ENCODE data around the gene SFXN3. TPM values are rescaled to one million over a fixed set of nuclear protein-coding genes. Genes with fewer than 3 reads are reported as not detected.
A peak's percentile ranks its signal among the peaks of the same experiment; 100 is the strongest.

SFXN3 gene
- total RNA-seq, 1 donor from 2014 or later: 101 TPM

DNA sequence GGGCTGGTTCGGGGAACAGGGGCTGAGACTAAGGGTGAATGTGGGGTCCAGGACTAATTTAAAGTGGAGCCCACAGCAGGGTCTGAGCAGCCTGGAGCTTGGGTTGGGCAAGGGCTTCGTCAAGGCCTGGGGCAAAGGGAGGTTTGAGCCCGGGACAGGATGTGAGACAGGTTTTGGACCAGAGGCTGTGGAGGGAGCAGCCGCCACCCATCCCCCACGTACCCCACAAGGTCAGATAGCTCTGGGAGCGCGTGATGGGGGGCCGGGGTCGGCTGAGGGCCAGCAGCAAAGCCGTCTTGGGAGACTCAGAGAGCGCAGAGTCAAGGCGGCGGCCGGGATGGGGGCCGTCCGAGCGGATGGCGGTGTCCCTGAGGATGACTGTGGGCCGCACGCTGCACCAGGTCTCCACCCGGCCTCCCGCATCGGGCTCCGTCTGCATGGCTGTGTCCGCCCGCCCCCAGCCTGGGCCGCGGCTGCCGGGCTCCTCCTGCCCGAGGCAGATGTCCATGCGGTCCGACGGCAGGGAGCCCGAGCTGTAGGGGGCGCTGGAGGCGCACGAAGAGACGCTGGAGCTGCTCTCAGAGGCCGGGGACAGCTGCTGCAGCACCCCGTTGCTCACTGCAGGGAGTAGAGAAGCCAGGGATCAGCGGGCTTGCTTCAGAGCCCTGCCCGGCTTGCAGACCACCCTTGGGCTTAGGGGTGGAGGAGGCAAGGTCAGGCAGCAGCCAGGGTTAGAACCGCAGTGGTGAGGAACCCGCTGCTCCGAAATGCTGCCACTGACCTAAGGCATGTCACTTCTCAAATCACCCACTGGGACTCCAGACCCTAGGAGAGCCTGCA, 12.2 kb upstream of the SFXN3 start:
- Mint-ChIP-seq H3K4me3 (ENCODE audit: unreplicated experiment) (no peak overlapping the region), H3K27me3 (ENCODE audit: low read depth) (peaks cover 5% of the 10 kb centered on the region), H3K4me1 (ENCODE audit: low read depth) (peaks cover 21% of the 10 kb centered on the region), H3K27ac (ENCODE audit: unreplicated experiment) (no peak overlapping the region), H3K9me3 (ENCODE audit: low read depth) (no peaks in the 10 kb centered on the region), H3K36me3 (ENCODE audit: low read depth) (no peaks in the 10 kb centered on the region)
- TF ChIP-seq, protein P1, sequence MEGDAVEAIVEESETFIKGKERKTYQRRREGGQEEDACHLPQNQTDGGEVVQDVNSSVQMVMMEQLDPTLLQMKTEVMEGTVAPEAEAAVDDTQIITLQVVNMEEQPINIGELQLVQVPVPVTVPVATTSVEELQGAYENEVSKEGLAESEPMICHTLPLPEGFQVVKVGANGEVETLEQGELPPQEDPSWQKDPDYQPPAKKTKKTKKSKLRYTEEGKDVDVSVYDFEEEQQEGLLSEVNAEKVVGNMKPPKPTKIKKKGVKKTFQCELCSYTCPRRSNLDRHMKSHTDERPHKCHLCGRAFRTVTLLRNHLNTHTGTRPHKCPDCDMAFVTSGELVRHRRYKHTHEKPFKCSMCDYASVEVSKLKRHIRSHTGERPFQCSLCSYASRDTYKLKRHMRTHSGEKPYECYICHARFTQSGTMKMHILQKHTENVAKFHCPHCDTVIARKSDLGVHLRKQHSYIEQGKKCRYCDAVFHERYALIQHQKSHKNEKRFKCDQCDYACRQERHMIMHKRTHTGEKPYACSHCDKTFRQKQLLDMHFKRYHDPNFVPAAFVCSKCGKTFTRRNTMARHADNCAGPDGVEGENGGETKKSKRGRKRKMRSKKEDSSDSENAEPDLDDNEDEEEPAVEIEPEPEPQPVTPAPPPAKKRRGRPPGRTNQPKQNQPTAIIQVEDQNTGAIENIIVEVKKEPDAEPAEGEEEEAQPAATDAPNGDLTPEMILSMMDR (IDR thresholded peaks at IDR 0.05): peak; percentile 87
- peak; percentile 93 for DNase-seq (ENCODE audit: low spot score)

DNA sequence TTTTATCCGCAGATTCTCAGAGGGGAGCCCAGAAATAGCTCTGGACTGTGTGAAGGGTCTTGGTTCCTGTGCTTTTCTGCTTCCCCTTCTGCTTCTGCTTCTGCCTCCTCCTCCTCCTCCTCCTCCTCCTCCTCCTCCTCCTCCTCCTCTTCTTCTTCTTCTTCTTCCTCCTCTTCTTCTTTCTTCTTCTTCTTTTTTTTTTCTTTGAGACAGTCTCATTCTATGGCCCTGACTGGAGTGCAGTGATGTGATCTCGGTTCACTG, 11.7 kb upstream of the SFXN3 start:
- Mint-ChIP-seq H3K4me1 (ENCODE audit: low read depth) (peaks cover 16% of the 10 kb centered on the region), H3K36me3 (ENCODE audit: low read depth) (no peaks in the 10 kb centered on the region), H3K27me3 (ENCODE audit: low read depth) (peaks cover 5% of the 10 kb centered on the region), H3K27ac (ENCODE audit: unreplicated experiment) (no peak overlapping the region), H3K9me3 (ENCODE audit: low read depth) (no peaks in the 10 kb centered on the region), H3K4me3 (ENCODE audit: unreplicated experiment) (no peak overlapping the region)
- no peak for DNase-seq (ENCODE audit: low spot score)
- TF ChIP-seq, protein P1 (IDR thresholded peaks at IDR 0.05): no peak

DNA sequence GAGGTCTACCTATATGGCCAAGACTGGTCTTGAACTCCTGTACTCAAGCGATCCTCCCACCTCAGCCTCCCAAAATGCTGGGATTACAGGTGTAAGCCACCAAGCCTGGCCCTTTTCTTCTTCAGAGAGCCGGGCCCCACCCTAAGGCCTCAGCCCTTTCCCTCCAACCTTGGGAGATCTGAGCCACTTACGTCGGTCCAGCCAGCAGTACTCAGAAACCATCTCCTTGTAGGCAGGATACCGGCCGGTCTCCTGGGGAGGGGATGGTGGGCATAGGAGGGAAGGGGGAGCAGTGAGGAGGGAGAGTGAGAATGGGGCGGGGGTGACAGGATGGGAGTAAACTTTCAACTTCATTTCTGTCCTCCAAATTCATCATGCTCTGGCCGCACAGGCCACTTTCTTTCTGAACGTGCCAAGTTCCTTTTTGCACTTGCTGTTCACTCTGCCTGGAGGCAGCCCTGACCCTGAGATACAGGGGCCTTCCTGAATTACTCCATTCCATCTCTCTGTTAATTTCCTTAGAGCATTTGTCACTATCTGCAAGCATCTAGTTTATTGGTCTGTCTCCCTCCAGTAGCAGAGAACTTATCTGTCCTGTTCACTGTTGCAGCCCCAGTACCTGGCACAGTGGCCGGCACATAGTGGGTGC, 10.5 kb upstream of the SFXN3 start:
- H3K4me1 Mint-ChIP-seq (ENCODE audit: low read depth): peaks cover 5% of the 10 kb centered on the region
- H3K36me3 Mint-ChIP-seq (ENCODE audit: low read depth): no peaks in the 10 kb centered on the region
- TF ChIP-seq, protein P1 (IDR thresholded peaks at IDR 0.05): no peak
- peak; percentile 70 for DNase-seq (ENCODE audit: low spot score)
- H3K27ac Mint-ChIP-seq (ENCODE audit: unreplicated experiment): no peak overlapping the region
- no peaks in the 10 kb centered on the region for H3K9me3 Mint-ChIP-seq (ENCODE audit: low read depth)
- H3K27me3 Mint-ChIP-seq (ENCODE audit: low read depth): peaks cover 5% of the 10 kb centered on the region
- no peak overlapping the region for H3K4me3 Mint-ChIP-seq (ENCODE audit: unreplicated experiment)

DNA sequence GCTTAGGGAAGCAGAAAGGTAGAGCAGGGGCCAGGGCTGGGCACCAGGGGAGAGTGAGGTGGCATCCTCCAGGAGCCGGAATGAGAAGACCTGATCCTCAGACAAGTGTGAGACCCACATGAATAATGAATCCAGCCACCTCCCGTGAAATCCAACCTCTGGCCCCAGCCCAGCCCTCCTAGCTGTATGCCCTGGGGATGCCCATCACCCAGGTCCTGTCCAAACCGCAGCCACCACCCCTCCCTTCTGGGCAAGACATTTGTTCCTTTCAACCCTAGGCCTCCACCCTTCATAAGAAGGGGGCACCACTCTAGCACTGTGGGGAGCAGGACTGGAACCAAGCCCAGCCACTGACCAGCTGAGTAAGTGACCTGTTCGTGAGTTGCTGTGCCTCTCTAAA, 9.8 kb upstream of the SFXN3 start:
- TF ChIP-seq, protein P1 (IDR thresholded peaks at IDR 0.05): no peak
- H3K9me3 Mint-ChIP-seq (ENCODE audit: low read depth): no peaks in the 10 kb centered on the region
- no peaks in the 10 kb centered on the region for H3K36me3 Mint-ChIP-seq (ENCODE audit: low read depth)
- peak; percentile 68 for DNase-seq (ENCODE audit: low spot score)
- H3K4me1 Mint-ChIP-seq (ENCODE audit: low read depth): peaks cover 5% of the 10 kb centered on the region
- H3K27me3 Mint-ChIP-seq (ENCODE audit: low read depth): peaks cover 5% of the 10 kb centered on the region
- H3K27ac Mint-ChIP-seq (ENCODE audit: unreplicated experiment): no peak overlapping the region
- H3K4me3 Mint-ChIP-seq (ENCODE audit: unreplicated experiment): no peak overlapping the region

DNA sequence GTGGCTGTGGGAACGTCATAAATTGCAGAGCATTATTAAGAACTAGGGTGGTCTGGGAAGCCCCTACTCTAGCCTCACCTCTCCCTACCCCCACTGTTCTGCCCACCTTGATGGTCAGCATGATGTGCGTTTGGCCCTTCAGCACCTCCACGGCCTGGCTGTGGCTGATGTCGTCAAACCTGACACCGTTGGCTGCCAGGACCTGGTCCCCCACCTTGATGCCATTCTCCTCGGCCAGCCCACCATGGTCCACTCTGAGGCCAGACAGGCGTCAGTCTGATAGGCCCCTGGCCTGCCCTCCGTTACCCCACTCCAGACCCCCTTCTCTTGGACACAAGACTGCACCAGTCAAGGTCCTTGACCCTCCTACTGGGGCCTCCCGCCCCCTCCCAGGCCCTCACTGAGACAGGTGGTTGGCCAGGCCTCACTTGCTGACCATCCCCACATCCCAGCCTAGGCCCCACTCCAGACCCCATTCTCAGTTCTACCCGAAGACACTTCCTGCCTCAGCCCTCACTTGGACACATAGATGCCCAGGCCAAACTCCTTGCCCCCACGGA, 9.3 kb upstream of the SFXN3 start:
- H3K9me3 Mint-ChIP-seq (ENCODE audit: low read depth): no peaks in the 10 kb centered on the region
- H3K4me1 Mint-ChIP-seq (ENCODE audit: low read depth): peaks cover 5% of the 10 kb centered on the region
- H3K4me3 Mint-ChIP-seq (ENCODE audit: unreplicated experiment): no peak overlapping the region
- no peak overlapping the region for H3K27ac Mint-ChIP-seq (ENCODE audit: unreplicated experiment)
- TF ChIP-seq, protein P1 (IDR thresholded peaks at IDR 0.05): no peak
- no peaks in the 10 kb centered on the region for H3K36me3 Mint-ChIP-seq (ENCODE audit: low read depth)
- H3K27me3 Mint-ChIP-seq (ENCODE audit: low read depth): peaks cover 1% of the 10 kb centered on the region
- DNase-seq (ENCODE audit: low spot score): peak; percentile 68
